G401 (cell line): ENCODE results near the gene LATS1. TPM values are rescaled to one million over a fixed set of nuclear protein-coding genes. Genes with fewer than 3 reads are reported as not detected.

Experiments used
- total RNA-seq: library from RNA; depleted of rRNA; stranded (reverse); fragments of >200 nt; shearing (Covaris generic); gene quantifications from 2 replicates; pipeline ENCODE4 v1.2.3, GENCODE V29; 2014; rRNA removed

Gene LATS1
- total RNA-seq, 1 experiment from 2014 or later = 8.6 TPM

Other genes with a start within 250 kb of the LATS1 start
- not detected in 2 replicates for gene ZC3H12D, start 233.1 kb downstream of the LATS1 start, total RNA-seq
- 29.8 and 55.0 TPM in 2 replicates for gene PPIL4, start 172.1 kb downstream of the LATS1 start, total RNA-seq
- gene GINM1, start 151.7 kb downstream of the LATS1 start, total RNA-seq = 28.2 and 28.7 TPM in 2 replicates
- gene KATNA1, start 69.4 kb downstream of the LATS1 start, total RNA-seq = 12.7 and 23.8 TPM in 2 replicates
- gene NUP43, start 28.4 kb upstream of the LATS1 start, total RNA-seq = 30.5 and 33.8 TPM in 2 replicates
- 188 and 195 TPM in 2 replicates for gene PCMT1, start 31.6 kb upstream of the LATS1 start, total RNA-seq
- gene LRP11, start 146.3 kb upstream of the LATS1 start, total RNA-seq = 18.8 and 19.3 TPM in 2 replicates
- not detected in 2 replicates for gene RAET1E, start 180.0 kb upstream of the LATS1 start, total RNA-seq
- gene RAET1G, start 205.0 kb upstream of the LATS1 start, total RNA-seq = not detected in 2 replicates
- gene ULBP2, start 223.9 kb upstream of the LATS1 start, total RNA-seq = 1.9 TPM in 1 of 2 replicates, not detected in the other
- not detected in 2 replicates for gene ULBP1, start 245.8 kb upstream of the LATS1 start, total RNA-seq